Jurkat, Clone E6-1 (cell line): ENCODE data around the gene PRKCE.
"Not testable (repeated sequence)": the region's sequence is repeated elsewhere in the genome, so short reads cannot be mapped to it uniquely, and the experiment has no call there.

ENCODE experiments used
- DNase-seq: peaks from one replicate; pipeline ENCODE4 v3.0.0-alpha.2; 2011; ENCODE audit warnings: low read depth, low spot score
- H3K4me3 ChIP-seq: 2 replicates; pipeline ENCODE4 v1.5.1; 2011; ENCODE audit warnings: mild to moderate bottlenecking, low read length, control low read depth, moderate library complexity

PRKCE gene

DNA sequence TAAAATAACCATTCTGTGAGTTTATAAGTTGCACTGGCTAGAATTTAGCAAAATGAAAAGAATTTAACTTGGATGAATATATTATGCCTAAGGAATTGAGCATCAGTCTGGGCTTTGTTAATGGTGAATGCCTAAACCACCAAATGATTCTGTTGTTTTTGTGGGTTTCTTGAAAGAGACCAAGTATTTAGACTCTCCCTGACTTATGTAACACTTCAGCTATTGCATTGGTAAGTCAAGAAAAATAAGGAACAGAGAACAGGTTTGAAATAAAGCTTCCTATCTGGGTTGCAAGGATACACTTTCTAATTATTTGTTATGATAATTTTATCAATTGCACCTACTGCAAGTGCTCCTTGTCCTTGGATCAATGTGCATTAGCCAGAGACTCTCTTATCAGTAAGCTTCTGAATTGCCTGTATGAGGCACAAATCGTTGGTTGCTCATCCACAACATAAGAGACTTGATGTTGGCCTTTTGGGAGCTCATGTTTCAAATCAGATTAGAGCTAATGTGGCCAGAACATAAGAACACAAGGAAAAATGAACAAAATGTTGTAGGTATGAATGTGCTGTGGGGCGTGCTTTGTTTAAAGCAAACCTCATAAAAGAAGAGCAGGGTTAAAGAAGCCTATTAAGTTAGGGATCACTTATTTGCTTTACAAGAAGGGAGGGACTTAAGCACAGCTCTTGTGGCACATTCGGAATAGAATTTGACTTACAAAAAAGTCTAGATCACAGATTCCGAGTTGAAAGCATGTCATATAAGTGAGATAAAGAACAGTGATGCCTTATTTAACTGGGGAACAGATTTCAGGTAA, 37.2 kb downstream of the PRKCE start:
- no peak for DNase-seq
- no peak overlapping the region for H3K4me3 ChIP-seq

DNA sequence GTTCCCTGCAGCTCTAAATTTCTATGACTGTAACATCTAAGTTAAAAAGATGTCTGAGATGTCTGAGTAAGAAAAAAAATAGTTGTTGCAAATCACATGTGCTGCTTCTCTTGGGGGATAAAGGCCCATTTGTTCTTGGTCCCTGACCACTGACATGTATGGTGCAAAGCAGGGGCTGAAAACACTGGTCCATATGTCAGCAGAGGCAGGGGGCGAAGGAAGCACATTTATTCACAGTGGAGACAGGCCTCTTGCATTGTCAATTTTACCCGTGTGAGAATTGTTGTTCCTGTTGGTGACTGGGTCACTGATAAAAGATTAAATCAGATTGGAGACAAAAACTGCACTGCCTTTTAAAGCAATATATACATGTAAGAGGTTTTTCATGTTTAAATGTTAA, 38.8 kb downstream of the PRKCE start:
- H3K4me3 ChIP-seq, result no peak overlapping the region
- DNase-seq, result no peak

DNA sequence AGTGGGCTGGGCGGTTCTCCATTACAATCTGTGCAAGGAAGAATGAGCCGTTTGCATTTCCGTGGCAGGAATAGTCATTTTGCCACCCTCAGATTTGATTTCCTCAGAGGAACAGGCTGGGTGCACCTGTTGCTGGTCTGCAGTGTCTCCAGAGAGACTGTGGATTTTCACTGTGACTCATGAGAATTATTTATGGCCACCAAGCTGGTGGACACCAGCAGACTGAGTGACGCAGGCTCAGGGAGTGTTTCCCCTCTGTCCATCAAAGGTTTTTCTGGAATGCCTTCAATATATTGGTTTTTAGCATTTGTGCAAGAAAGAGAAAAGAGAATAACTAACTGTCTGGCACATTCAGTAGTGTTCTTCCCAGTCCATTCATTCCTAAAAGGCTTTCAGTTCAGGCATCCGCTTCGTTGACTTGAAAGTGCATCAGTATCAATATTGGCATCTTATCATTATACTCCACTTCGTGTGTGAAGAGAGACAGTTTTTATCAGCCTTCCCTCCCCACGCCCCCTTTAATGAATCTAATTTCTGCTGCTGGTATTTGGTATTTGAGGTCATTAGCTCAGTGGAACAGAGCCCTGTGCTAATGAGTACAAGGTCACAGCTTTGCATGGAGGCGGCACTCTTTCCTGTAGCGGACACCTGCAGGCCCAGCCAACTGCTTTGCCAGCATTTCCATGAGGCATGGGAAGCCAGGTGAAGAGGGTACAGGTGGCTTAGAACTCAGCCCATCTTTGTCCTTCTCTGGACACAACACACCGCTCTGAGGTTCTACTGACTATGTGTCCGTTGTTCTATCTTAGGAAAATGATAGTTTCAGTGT, 39.9 kb downstream of the PRKCE start:
- DNase-seq, result no peak
- no peak overlapping the region for H3K4me3 ChIP-seq

DNA sequence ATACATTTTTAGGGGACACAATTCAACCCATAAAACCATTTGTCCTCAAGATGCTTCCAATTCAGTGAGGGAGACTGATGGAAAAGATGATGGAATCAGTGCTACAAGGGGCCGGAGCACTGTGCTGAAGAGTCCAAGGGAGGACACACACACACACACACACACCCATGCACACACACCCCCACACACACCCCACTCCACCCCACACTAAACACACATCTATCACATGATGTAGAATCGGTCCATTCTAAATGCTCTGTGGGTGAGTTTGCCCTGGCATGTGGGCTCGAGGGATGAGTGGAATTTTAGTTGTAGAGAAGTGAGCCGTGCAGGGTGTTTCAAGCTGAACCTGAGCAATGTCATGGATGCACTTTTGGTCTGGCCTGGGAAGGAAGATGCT, 41.1 kb downstream of the PRKCE start:
- no peak overlapping the region for H3K4me3 ChIP-seq

DNA sequence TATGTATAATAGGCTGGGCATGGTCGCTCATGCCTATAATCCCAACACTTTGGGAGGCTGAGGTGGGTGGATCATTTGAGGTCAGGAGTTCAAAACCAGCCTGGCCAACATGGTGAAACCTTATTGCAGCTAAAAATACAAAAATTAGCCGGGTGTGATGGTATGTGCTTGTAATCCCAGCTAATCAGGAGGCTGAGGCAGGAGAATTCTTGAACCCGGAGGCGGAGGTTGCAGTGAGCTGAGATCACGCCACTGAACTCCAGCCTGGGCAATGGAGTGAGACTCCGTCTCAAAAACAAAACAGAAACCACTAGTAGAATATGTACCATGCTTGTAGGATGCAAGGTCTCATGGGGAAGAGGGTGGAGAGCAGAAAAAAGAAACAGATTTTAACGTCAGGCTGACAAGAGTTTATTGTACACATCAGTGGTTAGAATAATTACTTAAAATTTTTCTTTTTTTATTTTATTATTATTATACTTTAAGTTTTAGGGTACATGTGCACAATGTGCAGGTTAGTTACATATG, 44.1 kb downstream of the PRKCE start:
- H3K4me3 ChIP-seq, DNase-seq: not testable (repeated sequence)

More for the DNA sequence above, 41.1 kb downstream of the PRKCE start:
- DNase-seq, result no peak

DNA sequence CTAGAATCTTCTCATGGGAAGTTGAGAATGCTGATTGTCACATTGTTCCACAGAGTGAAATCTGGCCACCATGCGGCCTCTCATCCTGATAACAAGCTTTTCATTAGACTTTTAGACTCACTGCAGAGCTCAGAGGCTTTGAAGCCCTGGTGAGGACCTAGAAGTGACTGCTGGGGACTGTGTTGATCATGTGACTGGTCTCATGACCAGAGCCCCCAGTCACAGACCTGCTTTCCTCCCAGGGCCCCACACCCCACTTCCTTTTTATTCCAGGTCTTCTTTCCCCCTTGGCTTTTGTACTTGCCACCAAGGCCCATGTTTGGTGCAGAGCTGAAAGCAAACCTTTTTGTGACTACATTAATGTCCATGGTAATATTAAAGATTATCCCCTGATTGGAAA, 45.2 kb downstream of the PRKCE start:
- no peak for DNase-seq
- H3K4me3 ChIP-seq, result no peak overlapping the region

DNA sequence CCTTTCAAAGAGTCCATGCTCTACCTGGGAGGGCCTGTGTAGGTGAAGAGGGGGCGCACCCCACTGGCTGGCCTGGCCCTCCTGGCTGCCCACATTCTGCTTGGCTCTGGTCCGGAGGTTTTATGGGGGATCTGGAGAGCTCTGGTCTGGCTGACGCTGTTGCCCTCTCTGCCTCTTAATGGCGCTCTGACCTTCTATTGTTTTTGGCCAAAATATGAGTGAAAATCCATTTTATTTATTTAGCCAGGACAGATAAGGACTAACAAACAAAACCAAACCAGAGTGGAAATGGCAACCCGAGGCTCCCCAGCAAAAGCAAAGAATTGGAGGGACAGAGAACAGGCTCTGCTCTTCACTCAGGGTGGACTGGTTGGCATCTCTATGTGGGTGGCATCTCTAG, 45.7 kb downstream of the PRKCE start:
- DNase-seq, result no peak
- H3K4me3 ChIP-seq, result no peak overlapping the region

DNA sequence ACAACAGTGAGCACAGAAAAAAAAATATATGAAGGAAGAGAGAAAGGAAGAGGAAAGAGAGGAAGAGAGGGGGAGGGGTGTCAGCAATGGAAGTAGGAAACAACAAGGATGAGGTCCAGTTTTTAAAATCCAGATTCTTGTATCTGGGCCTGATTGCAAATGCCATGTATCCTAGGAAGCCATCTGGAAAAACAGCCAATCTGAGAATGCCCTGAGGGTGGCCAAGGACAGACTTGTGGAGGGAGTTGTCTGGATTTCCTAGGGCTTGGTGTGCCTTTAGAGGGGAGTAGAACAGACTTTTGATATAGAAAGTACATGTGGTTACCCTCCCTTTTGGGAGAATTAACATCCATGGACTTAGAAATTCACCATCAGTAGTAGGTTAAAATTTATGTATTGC, 47.1 kb downstream of the PRKCE start:
- no peak overlapping the region for H3K4me3 ChIP-seq
- no peak for DNase-seq

DNA sequence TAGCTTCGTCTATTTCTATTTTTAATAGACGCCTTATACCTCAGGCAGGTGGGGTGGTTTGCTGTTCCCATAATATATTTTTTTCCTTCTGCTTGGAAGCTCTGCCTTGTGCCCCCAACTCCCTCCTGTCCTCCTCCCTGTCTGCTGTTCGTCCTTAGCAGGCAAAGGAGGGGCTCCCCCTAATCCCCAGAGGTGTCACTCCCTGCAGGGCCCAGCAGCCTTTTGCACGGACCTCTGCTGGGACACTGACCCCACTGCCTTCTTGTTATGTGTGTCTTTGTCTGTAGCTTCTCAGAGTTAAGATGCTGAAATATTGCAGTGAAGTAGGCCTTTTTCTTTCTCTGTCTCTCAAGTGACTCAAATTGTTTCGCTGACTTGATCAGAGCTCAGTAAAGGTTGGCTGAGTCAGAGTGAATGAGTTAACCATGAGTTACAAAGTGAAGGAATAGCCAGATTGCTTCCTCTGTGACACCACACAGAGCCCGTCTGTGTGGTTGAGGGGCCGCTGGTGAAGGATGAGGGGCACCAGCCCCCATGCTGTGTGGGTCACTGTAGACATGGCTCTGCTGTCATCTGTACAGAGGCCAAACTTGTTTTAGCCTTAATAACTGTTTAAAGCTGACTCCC, 47.7 kb downstream of the PRKCE start:
- no peak for DNase-seq
- no peak overlapping the region for H3K4me3 ChIP-seq

DNA sequence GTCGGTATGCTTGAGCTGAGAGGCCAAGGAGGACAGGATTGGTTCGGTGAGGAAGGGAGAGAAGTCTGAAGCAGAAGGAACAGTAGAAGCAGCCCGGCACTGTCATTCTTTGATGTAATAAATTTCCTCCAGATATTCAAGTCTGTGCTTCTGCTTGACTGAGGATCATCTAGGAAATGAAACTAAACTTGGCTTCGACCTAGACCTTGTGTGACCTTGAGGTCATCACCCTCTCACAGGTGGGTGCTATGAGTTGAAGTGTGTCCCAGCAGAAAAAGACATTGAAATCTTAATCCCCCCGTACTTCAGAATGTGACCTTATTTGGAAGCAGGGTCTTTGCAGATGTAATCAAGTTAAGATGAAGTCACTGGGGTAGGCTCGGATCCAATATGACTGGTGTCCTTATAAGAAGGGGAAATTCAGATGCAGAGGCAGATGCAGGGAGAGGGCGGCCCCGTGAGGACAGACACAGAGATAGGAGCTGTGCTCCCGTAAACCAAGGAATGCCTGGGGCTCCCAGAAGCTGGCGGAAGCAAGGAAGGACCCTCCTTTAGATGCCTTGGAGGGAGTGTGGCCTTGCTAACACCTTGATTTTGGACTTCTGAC, 49.0 kb downstream of the PRKCE start:
- no peak overlapping the region for H3K4me3 ChIP-seq
- DNase-seq, result no peak

DNA sequence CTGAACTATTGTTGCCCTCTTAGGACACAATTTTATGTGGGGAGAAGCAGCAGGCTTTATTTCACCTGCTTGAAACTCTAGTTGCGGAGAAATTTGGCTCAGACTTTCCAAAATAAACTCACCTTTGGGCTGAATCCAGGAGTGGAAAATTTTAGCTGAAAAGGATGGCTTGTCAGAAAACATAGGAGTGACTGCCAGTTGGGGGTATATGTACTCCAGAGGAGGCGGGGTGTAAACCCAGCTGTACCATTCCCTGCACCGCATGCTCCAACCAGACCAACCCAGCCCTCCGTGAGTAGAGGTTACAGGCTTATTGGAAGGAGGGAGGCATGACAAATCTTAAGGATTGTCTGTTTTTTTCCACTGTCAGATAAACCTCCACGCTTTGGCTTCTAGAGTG, 53.8 kb downstream of the PRKCE start:
- DNase-seq, result no peak
- no peak overlapping the region for H3K4me3 ChIP-seq

DNA sequence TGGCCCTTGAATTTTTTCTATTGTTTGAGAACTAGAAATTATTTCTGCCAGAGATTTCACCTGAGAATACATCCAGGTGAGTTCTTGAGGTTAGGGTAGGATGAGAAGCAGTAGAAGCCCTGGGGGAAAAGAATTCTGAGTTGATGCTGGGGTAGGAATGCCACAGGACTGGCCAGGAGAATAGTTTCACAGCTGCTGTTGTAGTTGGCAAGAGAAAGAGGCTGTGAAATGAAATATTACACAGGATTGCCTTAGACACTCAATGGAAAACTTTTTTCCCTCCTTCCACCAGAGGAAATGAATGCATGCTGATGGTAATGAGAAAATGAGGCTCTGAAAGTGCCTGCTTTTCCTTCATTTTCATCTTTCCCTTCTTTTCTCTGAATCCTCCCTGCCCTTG, 54.6 kb downstream of the PRKCE start:
- H3K4me3 ChIP-seq, result no peak overlapping the region
- no peak for DNase-seq

DNA sequence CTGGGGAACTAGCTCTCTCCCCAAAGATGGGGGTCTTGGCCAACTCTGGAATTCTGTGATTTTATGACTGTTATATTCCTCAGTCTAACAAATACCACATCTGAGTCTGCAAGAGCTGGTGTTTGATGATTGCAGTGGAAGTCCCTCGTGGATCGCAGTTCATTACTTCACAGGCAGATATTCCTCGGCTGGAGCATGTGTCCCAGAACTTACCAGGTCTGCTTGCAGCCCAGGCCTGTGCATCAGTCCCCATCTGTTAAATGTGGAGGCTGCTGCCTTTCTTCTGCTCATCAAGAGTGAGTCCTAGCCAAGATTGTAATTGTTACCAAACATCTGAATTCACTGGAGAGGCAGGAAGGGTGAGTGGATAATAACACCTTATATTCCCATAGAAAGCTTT, 55.5 kb downstream of the PRKCE start:
- no peak for DNase-seq

DNA sequence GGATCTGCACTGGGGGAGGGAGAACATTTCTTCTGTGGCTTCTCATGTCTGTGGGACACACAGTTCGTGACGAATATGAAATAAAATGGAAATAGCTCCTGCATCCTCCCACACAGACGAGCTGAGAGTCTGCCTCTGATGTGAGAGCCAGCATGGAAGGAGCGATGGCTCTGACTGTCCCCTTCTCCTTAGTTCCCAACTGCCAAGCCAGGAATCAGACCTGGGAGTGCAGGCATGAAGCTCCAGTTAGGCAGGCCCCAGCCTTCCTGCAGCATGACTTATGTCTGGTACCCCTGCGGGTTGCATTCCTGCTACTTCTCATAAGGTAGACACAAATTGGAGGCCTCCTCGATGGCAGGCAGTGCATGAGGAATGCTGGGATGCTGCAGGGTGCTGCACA, 56.2 kb downstream of the PRKCE start:
- no peak for DNase-seq
- no peak overlapping the region for H3K4me3 ChIP-seq

More for the DNA sequence above, 55.5 kb downstream of the PRKCE start:
- H3K4me3 ChIP-seq, result no peak overlapping the region

DNA sequence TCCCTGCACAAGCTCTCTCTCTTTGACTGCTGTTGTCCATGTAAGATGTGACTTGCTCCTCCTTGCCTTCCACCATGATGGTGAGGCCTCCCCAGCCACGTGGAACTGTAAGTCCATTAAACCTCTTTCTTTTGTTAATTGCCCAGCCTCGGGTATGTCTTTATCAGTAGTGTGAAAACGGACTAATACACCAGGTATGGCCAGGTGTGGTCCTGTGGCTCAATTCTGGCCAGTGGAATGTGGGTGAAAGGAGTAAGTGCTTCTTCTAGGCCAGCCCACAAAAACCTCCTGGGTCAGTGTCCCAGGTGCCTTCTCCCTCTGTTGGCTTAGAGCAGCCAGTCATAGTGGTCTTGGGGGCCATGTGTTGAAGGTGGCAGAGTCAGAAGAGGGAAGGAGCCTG, 57.0 kb downstream of the PRKCE start:
- no peak overlapping the region for H3K4me3 ChIP-seq
- no peak for DNase-seq

DNA sequence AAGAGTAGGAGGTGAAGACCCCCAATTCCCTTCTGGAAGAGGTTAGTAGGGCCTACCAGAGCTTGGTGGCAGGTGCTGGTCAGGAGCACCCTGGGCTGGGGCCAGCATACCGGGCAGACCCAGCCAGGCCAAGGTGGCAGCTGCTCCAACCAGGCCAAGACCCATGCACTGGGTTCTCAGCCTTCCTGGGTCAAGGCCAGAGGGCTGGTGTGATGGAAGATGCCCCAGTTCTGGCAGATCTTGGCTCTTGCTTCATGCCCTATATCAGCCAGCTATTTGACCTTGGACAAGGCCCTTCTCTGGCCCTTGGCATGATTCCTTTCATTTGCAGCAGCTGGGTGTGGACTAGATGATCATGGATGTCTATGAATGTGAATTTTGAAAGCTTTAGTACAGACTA, 57.7 kb downstream of the PRKCE start:
- no peak overlapping the region for H3K4me3 ChIP-seq
- DNase-seq, result no peak

DNA sequence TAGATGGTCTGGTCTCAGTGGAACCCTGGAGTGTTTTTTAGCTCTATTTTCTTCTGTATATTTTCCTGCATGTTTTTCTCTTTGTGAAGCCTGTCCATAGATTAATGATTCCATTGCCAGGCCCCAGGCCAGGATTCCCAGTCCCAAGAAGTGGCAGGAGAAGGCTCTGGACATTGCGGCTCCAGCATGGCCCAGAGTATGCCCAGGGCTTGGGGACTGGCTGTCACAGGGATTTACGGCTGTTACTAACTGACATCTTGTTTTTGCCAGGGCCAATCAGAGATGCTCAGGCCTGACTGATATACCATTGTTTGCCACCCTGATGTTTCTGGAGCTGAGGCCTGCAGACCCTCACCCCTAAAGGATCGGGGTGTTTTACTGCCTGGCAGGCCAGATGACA, 59.0 kb downstream of the PRKCE start:
- no peak overlapping the region for H3K4me3 ChIP-seq
- no peak for DNase-seq

DNA sequence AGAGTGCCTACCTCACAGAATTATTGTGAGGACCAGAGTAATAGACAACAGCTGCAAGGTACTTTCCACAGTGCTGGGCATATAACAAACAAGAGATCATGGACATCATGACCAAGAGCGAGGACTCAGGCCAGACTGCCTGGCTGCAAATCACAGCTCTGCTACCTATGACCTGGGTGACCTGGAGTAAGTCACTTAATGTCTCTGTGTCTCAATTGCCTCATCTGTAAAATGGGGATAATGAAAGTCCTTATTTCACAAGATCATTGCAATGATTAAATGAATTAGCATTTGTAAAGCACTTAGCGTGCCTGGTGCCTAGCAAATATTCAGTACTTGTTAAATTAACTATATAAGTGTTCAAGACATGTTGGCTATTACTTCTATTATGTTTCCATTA, 59.7 kb downstream of the PRKCE start:
- no peak overlapping the region for H3K4me3 ChIP-seq
- DNase-seq, result no peak

DNA sequence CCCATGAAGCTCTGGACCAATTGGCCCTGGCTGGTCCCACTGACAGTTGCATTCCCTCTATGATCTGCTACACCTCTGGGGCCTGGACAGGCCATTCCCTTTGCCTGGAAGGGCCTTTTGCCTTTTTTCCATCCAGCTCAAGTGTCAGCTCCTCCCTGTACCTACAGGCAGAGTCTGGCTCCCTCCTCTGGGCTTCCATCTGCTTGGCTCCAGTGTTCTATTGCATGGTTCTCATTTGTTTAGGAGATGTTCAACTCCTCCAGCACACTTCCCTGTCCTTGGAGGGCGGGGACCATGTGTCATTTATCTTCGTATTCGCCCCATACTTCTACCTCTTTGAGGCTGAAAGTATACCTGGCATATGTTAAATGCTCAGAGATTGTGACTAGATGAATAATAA, 61.1 kb downstream of the PRKCE start:
- DNase-seq, result no peak

DNA sequence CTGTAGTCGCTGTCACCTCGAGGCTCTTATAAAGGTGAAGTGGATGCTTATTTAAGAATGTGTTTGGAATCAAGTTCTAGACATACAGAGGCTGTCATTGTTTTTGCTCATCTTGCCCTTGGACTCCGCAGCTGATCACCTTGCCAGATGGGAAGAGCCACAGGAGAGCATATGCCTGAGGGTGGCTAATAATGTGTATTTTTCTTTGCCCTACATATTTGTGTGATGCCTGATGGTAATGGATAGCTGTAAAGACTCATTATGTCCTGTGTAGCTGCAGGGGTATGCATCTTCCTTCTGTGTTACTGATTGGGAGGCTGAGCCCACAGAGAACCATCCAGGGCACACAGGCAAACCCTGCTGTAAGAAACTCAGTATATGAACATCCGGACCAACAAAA, 61.7 kb downstream of the PRKCE start:
- H3K4me3 ChIP-seq, result no peak overlapping the region
- DNase-seq, result no peak

More for the DNA sequence above, 61.1 kb downstream of the PRKCE start:
- H3K4me3 ChIP-seq, result no peak overlapping the region
